Kidney (tissue), 14 donors: ENCODE data around the gene CCL3. TPM values are rescaled to one million over a fixed set of nuclear protein-coding genes. Genes with fewer than 3 reads are reported as not detected.
"Not testable (repeated sequence)": the region's sequence is repeated elsewhere in the genome, so short reads cannot be mapped to it uniquely, and the experiment has no call there.

Experiments
- DNase-seq, 5 donors: peaks; one replicate each; pipeline ENCODE4 v3.0.0-alpha.2; 2013 to 2020
- FAIRE-seq: peaks from 2 replicates; lab custom pipeline; 2012; peaks lifted over from hg19 to GRCh38; lab: Jason Lieb, UNC
- H3K27ac ChIP-seq, 2 donors: one replicate each; pipeline ENCODE4 v1.7.0; 2013; ENCODE audit warnings: low read depth in 2 of 2, low read length in 2 of 2, inconsistent platforms in 1 of 2
- H3K27me3 ChIP-seq: one replicate; pipeline ENCODE4 v1.7.1; 2013; ENCODE audit warnings: low read length, inconsistent platforms; ENCODE audit not compliant: control insufficient read depth, insufficient read depth
- H3K36me3 ChIP-seq, 3 donors: one replicate each; pipeline versions ENCODE4 v1.7.0 to v1.7.1; 2013; ENCODE audit warnings: low read length in 3 of 3, control low read depth in 1 of 3, inconsistent platforms in 1 of 3; ENCODE audit not compliant: insufficient read depth in 3 of 3, control insufficient read depth in 2 of 3
- H3K4me1 ChIP-seq, 3 donors: one replicate each; pipeline versions ENCODE4 v1.7.0 to v1.7.1; 2013; ENCODE audit warnings: low read length in 3 of 3, inconsistent platforms in 1 of 3, low read depth in 1 of 3; ENCODE audit not compliant: control insufficient read depth in 2 of 3, insufficient read depth in 2 of 3
- H3K4me3 ChIP-seq, 3 donors: one replicate each; pipeline versions ENCODE4 v1.7.0 to v1.8.1; 2013; ENCODE audit warnings: low read length in 3 of 3, control low read depth in 1 of 3, inconsistent platforms in 1 of 3
- H3K9ac ChIP-seq, 3 donors: one replicate each; pipeline versions ENCODE4 v1.7.0 to v1.7.1; 2013; ENCODE audit warnings: low read length in 3 of 3, control low read depth in 1 of 3, inconsistent platforms in 1 of 3
- H3K9me3 ChIP-seq, 3 donors: one replicate each; pipeline versions ENCODE4 v1.7.0 to v1.7.1; 2013; ENCODE audit warnings: low read length in 3 of 3, control low read depth in 1 of 3, inconsistent platforms in 1 of 3; ENCODE audit not compliant: control insufficient read depth in 2 of 3, insufficient read depth in 1 of 3
- intact Hi-C: fragments of 100-400 bp; cut with DNase I; formaldehyde crosslinking; loops from one replicate; pipeline ENCODE4 v1.11.1; 2022
- polyA plus RNA-seq: library from polyadenylated mRNA; stranded (reverse); fragments of 350-450 nt; fragmentation: Illumina TruSeq; extraction: RNeasy Lipid Tissue Mini Kit (QIAGEN cat#74804); gene quantifications from one replicate; pipeline ENCODE4 v1.2.3, GENCODE V29; 2014; ENCODE audit warnings: low read depth, low replicate concordance; ENCODE audit not compliant: insufficient read depth
- total RNA-seq: library from RNA; stranded (reverse); fragmentation: NEBNext Ultra II Directional; extraction: Animal tissue kit (Norgen Biotek cat#: 25700); gene quantifications from one replicate; pipeline ENCODE4 v1.2.1, GENCODE V29; 2021
- TF ChIP-seq, protein P1 (sequence below): IDR thresholded peaks from 3 replicates; pipeline ENCODE4 v1.5.1; 2012; ENCODE audit warnings: mild to moderate bottlenecking, moderate library complexity, borderline replicate concordance; ENCODE audit not compliant: insufficient read depth; ENCODE audit errors: extremely low read depth
- donor health status: control.
- donor health status: control.
- donor health status: control.
- donor health status: control.
- donor health status: control.
- donor health status: DM: yes; HTN: yes; CAD: no.
- donor health status: Normal renal cell carcinoma (clear cell type).

The CCL3 gene
- total and polyA plus RNA-seq, 2 donors from 2014 or later, result 4.2 to 6.6 TPM

DNA sequence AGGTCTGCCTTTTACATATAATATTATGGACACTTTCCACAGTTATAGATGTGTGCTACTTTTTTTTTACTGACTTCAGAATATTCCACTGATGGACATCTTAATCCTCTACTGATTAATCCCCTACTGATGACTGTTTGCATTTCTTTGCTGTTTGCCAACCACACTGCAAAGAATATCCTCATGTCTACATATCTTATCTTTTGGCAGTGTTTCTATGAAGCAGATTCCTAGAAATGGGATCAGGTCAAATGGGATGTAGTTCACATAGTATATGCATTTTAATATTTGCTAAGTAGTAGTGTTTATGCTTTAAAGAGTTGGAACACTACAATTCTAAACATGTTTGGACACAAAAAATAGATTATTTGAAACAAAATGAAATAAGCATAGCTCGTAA, 3.2 kb downstream of the CCL3 start:
- intact Hi-C loops, result no loop called here
- DNase-seq, result no peak
- no peak for FAIRE-seq
- H3K27ac ChIP-seq, result no peak overlapping the region
- H3K4me3 ChIP-seq, result no peak overlapping the region
- no peak overlapping the region for H3K9ac ChIP-seq
- H3K27me3 ChIP-seq, result no peaks in the 10 kb centered on the region
- H3K36me3 ChIP-seq, result no peaks in the 10 kb centered on the region
- H3K4me1 ChIP-seq, result no peaks in the 10 kb centered on the region
- TF ChIP-seq, protein P1, sequence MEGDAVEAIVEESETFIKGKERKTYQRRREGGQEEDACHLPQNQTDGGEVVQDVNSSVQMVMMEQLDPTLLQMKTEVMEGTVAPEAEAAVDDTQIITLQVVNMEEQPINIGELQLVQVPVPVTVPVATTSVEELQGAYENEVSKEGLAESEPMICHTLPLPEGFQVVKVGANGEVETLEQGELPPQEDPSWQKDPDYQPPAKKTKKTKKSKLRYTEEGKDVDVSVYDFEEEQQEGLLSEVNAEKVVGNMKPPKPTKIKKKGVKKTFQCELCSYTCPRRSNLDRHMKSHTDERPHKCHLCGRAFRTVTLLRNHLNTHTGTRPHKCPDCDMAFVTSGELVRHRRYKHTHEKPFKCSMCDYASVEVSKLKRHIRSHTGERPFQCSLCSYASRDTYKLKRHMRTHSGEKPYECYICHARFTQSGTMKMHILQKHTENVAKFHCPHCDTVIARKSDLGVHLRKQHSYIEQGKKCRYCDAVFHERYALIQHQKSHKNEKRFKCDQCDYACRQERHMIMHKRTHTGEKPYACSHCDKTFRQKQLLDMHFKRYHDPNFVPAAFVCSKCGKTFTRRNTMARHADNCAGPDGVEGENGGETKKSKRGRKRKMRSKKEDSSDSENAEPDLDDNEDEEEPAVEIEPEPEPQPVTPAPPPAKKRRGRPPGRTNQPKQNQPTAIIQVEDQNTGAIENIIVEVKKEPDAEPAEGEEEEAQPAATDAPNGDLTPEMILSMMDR, result no peak
- no peaks in the 10 kb centered on the region for H3K9me3 ChIP-seq

DNA sequence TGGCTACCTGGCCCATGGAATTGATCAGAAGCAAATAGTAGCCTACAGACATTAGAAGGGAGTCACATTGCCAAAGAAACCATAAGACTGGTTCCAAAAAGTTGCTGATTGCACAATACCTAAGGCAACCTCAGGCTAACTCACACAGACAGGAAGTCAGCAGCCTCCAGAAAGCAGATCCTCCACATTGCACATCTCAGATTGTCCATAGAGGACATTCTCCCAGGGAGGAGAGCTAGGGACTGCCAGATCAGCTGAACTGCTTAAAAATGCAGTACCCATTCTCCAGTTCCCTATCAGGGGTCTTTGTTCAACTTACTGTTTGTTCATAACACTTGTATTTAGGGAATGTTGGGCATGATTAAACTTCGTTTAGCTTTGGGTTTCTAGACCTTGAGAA, 4.2 kb downstream of the CCL3 start:
- FAIRE-seq, result no peak
- DNase-seq, result no peak
- Histone ChIP-seq H3K9ac (no peak overlapping the region), H3K4me1 (no peaks in the 10 kb centered on the region), H3K36me3 (no peaks in the 10 kb centered on the region), H3K27ac (no peak overlapping the region), H3K9me3 (no peaks in the 10 kb centered on the region), H3K27me3 (no peaks in the 10 kb centered on the region), H3K4me3 (no peak overlapping the region)
- TF ChIP-seq, protein P1, result no peak
- intact Hi-C loops, result no loop called here

DNA sequence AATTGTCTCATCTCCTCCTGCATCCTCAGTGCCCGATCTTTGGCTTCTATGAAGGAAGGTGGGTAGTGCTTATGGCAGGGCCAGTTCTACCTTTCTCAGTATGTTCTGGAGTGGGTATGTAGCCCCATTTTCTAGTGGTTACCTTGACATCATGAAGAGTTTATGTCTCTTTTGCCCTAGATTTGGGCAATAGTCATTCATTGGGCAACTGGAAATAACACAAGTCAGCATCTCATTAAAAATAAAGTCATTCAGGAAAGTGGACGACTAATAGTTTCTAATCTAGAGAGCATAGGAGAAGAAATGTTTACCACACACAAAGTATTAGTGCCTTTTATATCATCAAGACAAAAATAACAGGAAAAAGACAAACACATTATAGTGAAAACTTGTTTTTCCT, 6.3 kb downstream of the CCL3 start:
- H3K27me3 ChIP-seq, H3K27ac ChIP-seq, H3K36me3 ChIP-seq, H3K9me3 ChIP-seq, H3K4me1 ChIP-seq, intact Hi-C loops, H3K9ac ChIP-seq, H3K4me3 ChIP-seq, FAIRE-seq, DNase-seq: not testable (repeated sequence)

DNA sequence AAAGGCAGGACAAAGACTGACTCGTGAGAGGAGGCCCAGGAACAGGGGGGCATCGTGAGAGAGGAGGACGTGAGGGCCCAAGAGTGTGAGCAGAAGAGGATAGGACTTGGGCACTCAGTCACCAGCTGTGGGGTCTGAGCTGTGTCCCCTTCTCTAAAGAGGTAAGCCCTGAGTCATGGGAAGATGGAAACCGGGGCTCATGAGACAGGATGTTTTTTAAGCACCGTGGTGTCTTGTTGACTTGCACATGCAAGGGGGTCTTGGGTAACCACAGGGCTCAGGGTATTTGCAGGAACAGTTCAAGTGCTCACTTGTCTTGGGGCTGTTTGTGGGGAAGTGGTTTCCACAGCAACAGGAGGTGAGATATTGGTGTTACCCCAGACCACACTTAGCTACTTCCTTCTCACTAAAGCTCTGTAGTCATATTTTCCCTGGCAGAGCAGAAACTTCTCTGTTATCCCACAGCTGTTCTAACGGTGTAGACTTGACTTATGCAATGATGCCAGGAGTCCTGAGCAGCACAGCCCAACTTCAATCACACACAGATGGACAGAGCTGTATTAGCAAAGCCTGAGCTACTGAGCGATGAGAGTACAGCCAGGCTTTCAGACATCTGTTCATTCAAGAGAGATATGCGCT, 7.3 kb downstream of the CCL3 start:
- H3K27ac ChIP-seq, H3K9me3 ChIP-seq, DNase-seq, intact Hi-C loops, H3K36me3 ChIP-seq, FAIRE-seq, H3K27me3 ChIP-seq, H3K4me1 ChIP-seq, H3K9ac ChIP-seq, H3K4me3 ChIP-seq: not testable (repeated sequence)

DNA sequence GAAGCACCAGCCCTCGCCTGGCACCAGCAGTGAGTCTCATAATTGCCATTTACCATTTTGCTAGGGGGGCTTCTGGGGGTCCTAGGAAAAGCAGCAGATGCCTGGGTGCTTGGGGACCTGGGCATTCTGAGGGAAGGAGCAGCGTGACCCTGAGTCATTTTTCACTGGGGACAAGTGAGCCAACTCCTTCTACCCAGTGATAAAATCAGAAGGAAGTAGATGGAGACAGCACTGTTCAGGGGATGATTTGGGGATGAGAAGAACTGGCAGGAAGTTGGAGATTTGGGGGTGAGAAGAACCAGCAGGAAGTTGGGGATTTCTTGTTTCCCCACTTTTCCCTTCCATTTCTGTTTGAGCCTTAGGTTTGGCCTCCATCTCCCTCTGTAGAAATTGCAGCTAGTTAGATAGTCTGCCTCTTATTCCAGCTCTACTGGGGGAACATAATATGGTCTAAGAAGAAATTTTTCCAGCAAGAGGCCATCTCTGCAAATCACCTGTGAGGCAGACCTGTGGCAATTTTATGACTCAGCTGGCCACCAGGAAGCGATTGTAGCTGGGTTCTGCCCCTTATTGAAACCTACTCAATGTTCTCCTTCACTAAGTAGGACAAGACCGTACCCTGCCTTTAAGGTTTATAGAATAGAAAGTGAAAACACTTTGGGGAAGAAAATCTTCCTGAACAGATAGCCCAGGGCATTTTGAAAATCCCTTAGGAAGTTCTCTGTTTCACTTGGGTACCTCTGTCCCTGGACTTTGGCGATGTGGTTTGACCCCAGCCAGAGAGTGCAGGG, 8.1 kb downstream of the CCL3 start:
- intact Hi-C loops, result not testable (repeated sequence)

More for the DNA sequence above, 8.1 kb downstream of the CCL3 start:
- H3K36me3 ChIP-seq, H3K9me3 ChIP-seq, H3K9ac ChIP-seq, H3K4me1 ChIP-seq, H3K4me3 ChIP-seq, FAIRE-seq, DNase-seq, H3K27ac ChIP-seq, H3K27me3 ChIP-seq: not testable (repeated sequence)
